H54 (cell line): ENCODE results near the gene FAM98A.

ENCODE experiments used
- DNase-seq: peaks from one replicate; pipeline ENCODE4 v3.0.0; 2011; ENCODE audit warnings: low spot score, mixed read lengths; ENCODE audit not compliant: insufficient read length
- FAIRE-seq: peaks from 3 replicates; lab custom pipeline; 2011; peaks lifted over from hg19 to GRCh38; lab: Jason Lieb, UNC
- POLR2A ChIP-seq: IDR thresholded peaks from 2 replicates; pipeline ENCODE4 v1.6.1; 2011; ENCODE audit warnings: low read depth, mild to moderate bottlenecking, low read length

Gene FAM98A

DNA sequence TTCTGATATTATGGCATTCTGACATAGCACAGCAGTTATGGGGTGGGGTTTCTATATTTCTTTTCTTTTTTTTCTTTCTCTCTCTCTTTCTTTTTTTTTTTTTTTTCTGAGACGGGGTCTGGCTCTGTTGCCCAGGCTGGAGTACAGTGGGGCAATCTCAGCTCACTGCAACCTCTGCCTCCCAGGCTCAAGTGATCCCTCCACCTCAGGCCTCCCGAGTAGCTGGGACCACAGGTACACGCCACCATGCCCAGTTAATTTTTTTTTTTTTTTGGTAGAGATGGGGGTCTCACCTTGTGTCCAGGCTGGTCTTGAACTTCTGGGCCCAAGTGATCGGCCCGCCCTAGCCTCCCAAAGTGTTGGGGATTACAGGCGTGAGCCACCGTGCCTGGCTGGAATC lies 7.5 kb upstream of the FAM98A start:
- FAIRE-seq (no peak), DNase-seq (no peak)
- no peak for TF ChIP-seq POLR2A

DNA sequence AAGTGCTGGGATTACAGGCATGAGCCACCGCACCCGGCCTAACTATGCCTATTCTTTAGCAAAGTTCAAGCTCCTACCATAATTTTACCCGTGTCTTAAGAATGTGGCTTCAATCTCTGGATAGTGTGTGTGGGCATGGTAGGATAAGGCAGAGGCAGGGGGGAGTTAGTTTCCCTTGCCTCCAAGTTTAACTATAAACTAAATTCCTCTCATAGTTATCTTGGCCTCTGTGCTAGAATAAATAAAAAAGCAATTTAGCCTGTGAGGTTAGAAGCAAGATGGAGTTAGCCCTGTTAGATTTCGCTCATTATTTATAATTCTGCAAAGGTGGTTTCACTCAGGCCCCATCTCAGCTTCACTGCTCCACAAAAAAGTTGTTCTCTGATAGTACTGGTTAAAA lies 7.0 kb upstream of the FAM98A start:
- FAIRE-seq (no peak), DNase-seq (no peak)
- TF ChIP-seq POLR2A: no peak

DNA sequence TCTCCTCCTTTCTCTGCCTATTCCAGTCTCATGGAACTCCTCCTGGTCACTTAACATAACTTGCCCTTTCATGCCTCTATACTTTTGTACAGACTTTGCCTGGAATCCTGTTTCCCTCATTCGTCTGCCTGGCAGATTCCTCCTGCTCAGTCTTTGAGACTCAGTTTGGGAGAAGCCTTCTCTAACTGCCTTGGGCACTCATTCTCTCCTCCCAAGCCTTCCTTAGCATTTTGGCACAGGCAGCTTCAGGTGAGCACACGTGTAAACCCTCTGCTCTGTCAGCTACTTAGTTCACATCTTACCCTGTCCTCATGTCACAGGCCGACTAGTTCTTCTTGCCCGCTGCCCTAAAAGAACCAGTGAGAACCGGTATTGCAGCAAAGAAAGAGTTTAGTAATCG lies 6.0 kb upstream of the FAM98A start:
- FAIRE-seq (no peak), DNase-seq (no peak)
- no peak for TF ChIP-seq POLR2A

DNA sequence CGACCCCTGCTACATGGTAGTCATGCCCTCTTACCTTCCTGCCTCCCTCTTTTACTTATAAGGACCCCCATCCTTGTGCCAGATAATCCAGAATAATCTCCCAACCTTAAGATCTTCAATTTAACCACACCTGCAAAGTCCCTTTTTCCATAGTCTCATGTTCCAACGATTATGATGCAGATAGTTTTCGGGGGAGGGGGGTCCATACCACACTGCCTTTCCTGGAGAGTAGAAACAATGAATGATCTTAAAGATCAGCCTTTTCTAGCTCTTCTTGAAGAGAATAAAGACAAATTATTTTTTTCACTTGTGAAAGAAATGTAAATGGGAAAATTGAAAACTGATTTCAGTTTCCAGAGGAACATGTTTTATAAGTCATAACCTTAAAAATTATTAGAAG lies 4.3 kb upstream of the FAM98A start:
- FAIRE-seq: no peak
- TF ChIP-seq POLR2A: no peak
- DNase-seq: no peak

DNA sequence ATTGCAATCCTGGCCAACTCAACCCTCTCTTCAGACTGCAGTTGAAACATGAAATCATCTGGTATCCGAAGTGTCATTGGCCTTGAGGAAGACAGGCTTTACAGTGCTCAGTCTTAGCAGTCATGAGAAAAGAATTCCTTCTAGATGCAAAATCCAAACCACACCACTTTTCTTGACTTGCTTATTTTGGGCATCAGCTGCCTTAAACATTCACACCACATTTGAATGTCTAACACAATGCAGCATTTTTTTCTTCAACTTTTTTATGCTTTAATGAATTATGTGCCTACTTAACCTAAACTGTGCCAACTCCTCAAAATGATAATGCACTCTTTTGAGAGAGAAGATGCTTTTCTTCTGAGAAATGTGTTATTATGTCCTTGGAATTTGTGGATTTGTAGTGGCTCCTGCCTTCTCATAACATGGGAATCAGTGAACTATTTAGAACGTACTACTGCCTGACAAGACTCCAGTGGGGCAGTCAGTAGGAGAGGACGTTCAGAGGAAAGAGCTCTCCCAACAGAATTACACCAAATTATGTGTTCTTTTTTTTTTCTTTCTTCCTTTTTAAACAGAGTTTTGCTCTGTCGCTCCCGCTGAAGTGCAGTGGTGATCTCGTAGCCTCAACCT lies 3.2 kb upstream of the FAM98A start:
- DNase-seq: no peak
- no peak for TF ChIP-seq POLR2A
- FAIRE-seq: no peak

DNA sequence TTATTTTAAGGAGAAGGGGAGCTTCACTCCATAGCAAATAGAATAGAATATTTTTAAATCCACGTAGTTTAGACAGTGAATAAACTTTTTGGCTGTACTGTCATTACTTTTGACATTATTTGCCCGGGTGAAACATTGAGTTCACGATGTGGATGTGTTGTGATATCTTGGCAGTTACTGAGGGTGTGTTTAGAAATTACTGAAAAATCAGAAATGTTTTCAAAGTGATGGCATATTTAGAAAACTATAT lies 769 bp upstream of the FAM98A start:
- no peak for FAIRE-seq
- no peak for TF ChIP-seq POLR2A
- DNase-seq: no peak

DNA sequence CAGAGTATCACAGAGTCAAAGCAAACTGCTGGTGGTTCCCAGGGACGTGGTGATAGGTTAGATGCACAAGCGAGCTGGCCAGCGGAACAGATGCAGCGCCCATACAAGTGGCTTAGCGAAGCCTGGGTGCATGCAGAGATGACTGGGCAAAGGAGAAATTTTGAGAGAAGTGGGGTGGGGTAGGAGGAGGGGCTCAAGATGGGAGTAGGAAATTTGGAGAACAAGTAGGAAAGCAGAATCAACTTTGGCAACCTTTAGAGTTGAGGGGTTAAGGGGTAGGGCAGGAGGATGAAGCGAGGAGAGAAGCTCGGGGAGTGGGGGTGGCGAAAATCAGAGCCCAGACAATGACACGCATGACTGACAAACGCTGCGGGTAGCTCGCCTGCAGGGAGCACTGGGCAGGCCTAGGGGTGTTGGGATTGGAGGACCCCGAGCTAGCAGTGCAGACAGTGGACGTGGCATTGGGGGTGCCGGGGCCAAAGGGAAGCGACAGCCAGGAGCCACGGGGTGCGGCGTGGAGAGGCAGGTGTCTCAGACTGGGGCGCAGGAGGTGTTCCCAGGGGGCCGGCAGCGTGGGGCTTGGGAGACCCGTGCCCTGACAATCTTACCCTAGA lies 431 bp downstream of the FAM98A start:
- FAIRE-seq (peak; percentile 15), DNase-seq (peak; percentile 25)
- no peak for TF ChIP-seq POLR2A

DNA sequence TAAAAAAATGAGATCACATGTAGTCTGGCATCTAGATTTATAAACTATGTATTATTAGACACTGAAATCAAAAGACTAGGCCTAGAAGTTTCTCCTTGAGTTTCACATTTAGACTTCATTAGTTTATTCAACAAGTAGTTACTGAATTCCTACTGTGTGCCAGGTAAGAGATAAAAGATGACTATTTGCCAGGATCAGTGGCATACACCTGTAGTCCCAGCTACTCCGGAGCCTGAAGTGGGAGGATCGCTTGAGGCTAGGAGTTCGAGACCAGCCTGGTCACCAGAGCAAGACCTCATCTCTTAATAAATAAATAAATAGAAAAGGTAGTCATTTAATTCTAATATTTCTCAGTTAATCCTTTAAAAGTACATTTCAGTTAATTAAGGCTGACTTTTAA lies 2.1 kb downstream of the FAM98A start:
- TF ChIP-seq POLR2A: no peak
- DNase-seq (no peak), FAIRE-seq (no peak)

DNA sequence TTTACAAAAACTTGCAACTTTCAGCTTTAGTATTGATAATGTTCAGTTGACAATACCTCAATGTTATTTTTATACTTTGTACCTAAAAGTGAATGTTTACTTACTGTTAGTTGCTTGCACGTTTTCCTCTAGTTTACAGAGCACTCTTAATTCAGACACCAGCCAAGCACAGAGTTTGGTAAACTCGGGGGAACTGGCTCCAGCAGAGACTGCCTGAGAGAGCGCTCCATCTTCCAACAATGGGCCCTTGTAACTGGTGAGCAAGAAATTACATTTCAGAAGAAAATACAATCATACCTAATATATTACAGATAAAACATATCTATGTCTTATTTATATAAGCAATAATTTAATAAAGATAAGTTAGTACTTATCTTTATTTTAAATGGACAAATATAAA lies 3.7 kb downstream of the FAM98A start:
- DNase-seq (no peak), FAIRE-seq (no peak)
- no peak for TF ChIP-seq POLR2A

DNA sequence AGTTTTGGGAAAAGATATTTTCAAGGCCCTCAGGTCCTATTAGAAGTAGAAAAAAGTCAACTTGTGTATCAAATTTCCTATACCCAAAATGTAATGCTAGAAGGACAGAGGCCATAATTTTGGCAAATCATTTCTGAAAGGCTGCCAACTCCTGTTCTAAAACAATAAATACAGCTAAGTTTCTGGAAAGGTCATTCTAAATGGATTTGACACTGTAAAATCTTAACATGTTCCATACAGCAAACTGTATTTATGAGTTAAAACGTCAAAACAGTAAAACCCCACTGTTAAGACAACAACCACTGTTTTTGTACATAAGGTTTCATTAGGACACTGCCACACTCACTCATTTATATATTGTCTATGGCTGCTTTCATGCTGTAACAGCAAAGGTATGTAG lies 9.7 kb downstream of the FAM98A start:
- DNase-seq: no peak
- no peak for FAIRE-seq
- no peak for TF ChIP-seq POLR2A

DNA sequence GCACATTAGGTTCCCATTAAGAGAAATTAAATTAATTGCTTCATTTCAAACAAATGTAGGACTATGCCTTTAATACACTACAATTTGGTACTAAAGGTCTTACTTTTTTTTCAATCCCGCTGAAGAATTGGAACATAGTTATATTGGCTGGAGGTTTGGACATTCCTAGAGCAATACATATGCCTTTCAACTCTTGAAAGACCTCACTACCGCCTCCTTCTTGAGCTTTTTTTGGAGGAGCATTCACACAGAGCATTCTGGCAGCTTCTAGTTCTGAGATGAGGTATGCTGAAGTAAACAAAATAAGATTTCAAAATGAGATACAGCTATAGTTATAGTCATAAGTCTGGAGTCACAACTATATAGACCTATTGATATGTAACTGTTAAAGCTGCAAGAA lies 10.9 kb downstream of the FAM98A start:
- no peak for FAIRE-seq
- TF ChIP-seq POLR2A: no peak
- DNase-seq: no peak

DNA sequence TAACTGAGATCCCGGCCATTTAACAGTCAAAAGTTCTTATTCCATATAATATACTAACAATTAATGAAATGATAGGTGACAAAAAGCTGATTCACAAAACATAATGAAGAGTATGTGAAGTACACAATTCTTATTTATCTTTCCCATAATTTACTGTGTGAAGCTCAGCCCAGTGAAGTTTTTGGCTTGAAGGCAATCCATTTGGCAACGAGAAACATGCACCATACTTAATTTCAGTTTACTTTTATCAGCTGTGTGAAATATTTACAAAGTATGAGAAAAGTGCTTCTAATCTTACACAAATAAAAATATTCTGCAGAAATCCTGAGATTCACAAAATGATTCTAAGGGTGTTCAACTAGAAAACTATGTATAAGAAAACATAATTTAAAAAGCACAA lies 12.3 kb downstream of the FAM98A start:
- DNase-seq (no peak), FAIRE-seq (no peak)
- no peak for TF ChIP-seq POLR2A

DNA sequence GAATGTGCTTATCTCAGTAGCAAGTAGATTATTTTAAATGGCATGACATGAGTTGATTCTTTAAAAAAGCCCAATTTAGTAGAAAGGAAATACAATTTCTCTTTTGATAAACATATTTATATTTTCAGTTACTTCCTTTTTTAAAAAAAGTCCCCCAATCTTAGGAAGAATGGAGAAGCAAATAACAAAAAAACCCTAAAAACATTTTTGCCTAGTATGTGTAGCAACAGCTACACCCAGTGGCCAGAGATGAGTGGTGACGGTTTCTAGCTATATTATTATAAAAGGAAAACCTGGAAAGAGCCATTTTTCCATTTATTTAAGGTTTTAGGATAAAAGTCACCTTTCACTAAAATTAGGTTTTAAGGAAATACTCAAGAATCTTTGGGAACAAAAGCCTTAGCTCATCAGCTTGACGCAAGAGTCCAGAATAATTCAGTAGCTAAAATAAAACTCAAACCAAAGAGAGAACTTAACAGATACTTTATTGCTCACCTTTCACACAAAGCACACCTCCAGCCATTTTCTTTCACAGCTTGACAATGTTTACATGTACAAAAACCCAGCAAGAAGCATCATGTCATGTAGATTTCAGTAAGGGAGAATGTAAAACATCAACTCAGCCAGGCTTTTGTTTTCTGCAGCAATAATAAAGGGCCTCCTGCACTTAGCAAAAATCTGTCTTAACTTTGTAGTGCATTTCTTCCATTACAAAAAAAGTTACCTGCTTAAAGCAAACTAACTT lies 15.7 kb downstream of the FAM98A start:
- DNase-seq (no peak), FAIRE-seq (no peak)
- no peak for TF ChIP-seq POLR2A

DNA sequence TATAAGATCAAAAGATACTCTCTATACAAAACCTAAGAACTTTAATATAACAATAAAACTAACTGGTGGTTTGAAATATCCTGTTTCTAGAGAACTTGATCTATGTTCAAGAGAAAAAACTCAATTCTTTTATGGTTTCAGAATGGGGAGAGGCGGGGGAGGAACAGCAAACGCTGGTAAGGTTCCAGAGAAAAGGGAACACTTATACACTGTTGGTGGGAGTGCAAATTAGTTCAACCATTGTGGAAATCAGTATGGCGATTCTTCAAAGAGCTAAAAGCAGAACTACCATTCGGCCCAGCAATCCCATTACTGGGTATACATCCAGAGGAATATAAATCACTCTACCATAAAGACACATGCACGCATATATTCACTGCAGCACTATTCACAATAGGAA lies 17.2 kb downstream of the FAM98A start:
- no peak for DNase-seq

DNA sequence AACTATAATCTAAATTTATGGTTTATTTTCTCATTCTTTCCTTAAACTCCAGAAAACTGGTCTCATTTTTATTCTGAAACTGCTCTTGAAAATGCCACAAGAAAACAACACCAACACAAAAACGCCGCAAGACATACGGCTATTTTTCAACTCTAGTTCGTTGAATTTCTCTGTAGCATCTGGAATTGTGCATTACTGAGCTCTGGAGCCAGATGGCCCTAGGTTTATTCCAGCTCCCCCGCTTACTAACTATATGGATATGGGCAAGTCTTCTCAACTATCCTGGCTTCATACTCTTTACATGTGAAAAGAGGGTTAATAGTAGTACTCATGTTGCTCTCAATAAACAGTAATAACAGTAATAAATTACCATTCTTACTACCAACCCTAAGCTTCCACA lies 19.9 kb downstream of the FAM98A start:
- FAIRE-seq (no peak), DNase-seq (no peak)
- no peak for TF ChIP-seq POLR2A

More for the DNA sequence above, 17.2 kb downstream of the FAM98A start:
- TF ChIP-seq POLR2A: no peak
- FAIRE-seq: peak; percentile 55
